ENCODE data around the gene NRM.
"Not testable (repeated sequence)": the region's sequence is repeated elsewhere in the genome, so short reads cannot be mapped to it uniquely, and the experiment has no call there.

The NRM gene, protein sequence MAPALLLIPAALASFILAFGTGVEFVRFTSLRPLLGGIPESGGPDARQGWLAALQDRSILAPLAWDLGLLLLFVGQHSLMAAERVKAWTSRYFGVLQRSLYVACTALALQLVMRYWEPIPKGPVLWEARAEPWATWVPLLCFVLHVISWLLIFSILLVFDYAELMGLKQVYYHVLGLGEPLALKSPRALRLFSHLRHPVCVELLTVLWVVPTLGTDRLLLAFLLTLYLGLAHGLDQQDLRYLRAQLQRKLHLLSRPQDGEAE

DNA sequence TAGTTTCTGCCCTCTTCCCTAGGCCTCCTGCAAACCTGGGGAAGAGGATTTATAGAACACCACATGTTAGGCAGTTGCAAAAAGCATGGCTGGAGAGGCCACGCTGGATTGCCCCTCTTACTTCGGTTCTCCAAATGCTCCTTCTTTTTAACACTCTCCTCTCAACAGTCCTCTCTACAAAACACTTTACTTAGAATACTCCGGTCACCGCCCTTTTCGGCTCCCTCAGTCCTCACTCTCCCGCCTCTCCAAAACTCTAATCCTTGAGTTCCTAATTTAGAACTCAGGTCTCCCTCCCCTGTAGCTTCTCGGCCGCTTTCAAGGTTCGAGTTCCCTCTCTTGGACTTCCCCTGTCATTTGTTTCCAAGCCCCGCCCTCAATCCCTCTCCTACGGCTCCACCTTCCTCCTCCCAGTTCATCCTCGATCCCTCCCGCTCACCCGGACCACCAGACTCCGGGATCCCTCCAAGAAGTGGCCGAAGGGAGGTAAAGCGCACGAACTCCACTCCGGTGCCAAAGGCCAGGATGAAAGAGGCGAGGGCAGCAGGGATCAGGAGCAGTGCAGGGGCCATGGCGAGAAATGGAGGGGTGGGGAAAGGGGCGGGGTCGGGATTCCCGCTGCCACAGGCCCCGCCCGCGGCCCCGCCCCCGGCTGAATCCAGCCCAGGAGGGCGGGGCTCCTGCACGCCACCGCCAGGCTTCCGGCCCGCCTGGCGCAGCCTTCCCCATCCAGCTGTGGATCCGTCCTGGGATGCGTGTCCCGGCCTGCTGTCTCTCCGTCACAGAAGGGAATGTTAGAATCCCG is at the start of gene NRM:
Gene NRM, minus strand, starts transcription at position 582 of the 805 bp plus-strand sequence. Its CDS starts 10 bp downstream, at position 572.
- DNase-seq = peak; percentile 87

DNA sequence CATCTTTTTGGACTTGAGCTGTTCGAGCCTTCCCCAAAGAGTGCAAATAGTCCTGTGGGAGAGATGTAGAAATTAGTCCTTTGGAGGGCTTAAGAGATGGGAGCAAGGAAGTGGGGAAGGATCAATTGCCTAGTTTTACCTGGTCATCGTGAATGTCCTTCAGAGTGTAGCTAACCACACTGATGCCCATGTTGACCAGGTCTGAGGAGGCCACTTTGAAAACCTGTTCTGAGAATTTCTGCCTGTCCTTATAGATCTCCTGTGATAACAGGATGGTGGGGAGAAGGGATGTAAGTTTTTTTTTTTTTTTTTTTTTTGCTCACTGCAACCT is 49.7 kb upstream of the NRM start:
- DNase-seq = no peak

DNA sequence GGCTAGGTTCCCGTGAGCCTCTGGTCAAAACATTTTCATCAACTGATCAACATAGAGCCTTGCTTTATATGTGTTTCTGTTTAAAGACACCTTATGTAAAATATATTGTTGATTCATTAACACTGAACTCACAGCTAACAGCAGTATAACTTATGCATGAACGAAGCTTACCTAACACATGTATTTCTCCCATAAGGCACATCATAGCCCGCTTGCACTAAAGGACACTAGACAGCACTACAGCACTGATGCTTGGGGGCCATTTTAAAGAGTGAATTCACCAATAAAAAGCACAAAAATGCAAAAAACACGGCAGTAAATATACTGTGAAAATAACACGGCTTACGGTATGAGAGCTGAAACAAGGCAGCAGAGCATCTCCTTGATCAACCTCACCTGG is 47.7 kb upstream of the NRM start:
- no peak for DNase-seq

DNA sequence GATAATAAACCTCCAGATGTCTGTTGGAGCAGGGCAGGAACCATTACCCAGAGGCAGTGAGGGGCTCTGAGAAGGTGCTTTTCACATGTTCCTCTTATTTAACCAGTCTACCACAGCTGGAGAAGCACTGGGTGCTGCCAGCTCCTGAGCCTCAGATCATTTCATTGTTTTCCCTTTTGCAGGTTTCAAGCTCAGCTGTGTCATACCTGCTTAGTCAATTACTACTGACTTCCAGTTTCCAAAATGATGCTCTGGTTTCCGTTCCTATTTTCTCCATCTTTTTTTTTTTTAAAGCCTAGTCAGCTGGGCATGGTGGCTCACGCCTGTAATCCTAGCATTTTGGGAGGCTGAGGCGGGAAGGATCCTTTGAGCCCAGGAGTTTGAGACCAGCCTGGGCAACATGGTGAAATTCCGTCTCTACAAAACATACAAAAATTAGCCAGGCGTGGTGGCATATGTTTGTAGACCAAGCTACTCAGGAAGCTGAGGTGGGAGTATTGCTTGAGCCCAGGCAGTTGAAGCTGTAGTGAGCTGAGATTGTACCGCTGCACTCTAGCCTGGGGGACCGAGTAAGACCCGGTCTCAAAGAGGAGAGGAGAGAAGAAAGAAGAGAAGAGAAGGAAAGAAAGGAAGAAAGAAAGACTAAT is 45.0 kb upstream of the NRM start:
- DNase-seq = no peak

DNA sequence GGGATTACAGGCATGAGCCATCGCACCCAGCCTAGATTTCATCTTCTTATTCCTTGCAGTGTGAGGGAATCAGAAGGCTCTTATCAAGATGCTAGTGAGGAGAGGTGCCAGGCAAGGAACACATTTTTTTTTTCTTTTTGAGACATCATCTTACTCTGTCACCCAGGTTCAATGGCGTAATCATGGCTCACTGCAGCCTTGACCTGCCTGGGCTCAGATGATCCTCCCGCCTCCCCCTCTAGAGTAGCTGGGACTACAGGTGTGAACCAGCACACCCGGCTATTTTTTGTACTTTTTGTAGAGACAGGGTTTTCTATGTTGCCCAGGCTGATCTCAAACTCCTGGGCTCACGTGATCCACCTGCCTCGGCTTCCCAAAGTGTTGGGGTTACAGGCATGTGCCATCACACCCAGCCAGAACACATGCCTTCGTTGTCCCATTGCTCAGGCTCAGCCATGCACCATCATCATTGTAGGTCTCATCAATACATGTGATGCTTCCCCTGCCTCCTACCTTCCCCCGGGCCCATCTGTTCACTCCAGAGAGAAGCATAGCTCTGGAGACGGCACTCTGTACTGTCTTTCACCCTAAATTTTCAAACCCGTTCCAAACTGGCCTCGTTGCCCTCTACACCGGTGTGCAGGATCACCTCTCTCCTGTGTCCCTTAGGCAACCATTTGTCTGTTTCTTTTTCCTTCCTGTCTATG is 41.6 kb upstream of the NRM start:
- DNase-seq = no peak

DNA sequence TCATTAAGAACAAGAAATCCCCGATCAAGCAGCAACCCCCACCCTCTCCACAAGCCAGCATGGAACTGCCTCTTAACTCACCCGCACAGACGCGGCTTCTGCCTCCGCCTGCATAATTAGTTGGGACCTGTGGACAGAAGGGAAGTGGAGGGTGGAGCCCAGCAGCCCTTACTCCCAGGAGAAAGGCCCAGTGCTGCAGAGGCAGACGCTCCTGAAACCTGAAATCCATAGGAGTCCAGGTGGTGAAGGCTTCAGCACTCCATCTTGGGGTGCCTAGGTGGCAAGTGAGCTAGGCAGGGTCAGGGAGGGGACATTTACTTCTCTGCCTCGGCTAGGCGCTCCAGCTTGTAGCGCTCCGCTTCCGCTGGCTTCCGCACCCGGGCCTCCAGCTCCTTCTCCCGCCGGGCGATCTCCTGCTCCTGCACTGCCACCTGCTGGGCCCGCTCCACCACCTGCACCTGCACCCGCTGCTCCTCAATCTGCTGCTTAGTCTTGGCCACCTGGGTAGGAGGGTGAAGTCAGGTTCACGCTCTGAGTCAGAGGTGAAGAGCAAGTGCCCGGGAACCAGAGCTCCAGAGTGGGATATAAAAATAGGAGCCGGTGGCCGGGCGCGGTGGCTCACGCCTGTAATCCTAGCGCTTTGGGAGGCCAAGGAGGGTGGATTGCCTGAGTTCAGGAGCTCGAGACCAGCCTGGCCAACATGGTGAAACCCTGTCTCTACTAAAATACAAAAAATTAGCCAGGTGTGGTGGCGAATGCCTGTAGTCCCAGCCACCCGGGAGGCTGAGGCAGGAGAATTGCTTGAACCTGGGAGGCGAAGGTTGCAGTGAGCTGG is 40.0 kb upstream of the NRM start:
- DNase-seq = peak; percentile 92

DNA sequence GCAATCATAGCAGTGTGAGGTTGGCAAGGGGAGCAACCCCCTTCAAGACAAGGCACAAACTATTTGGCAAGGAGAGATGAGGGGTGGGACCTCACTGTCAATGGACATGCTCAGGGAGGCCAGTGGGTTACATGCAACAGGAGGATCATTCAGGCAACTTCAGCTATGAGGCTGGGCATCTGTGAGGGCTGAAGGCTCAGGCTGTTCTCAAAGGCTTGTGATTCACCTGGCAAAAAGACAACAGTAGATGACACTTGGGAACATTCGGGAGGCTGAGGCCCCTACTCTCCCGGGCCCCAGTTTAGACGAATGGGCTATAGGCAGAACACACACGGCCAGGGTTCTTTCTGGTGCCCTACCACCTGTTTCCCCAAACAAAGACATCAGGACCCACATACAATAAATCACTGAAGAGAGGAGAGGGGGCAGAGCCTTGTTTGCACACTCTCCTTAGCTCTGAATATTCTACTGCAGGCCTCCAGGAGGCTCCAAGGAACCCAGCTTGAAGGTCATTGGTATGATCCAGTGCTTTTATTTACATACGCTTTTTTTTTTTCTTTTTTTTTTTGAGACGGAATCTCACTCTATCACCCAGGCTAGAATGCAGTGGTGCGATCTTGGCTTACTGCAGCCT is 37.3 kb upstream of the NRM start:
- DNase-seq = no peak

DNA sequence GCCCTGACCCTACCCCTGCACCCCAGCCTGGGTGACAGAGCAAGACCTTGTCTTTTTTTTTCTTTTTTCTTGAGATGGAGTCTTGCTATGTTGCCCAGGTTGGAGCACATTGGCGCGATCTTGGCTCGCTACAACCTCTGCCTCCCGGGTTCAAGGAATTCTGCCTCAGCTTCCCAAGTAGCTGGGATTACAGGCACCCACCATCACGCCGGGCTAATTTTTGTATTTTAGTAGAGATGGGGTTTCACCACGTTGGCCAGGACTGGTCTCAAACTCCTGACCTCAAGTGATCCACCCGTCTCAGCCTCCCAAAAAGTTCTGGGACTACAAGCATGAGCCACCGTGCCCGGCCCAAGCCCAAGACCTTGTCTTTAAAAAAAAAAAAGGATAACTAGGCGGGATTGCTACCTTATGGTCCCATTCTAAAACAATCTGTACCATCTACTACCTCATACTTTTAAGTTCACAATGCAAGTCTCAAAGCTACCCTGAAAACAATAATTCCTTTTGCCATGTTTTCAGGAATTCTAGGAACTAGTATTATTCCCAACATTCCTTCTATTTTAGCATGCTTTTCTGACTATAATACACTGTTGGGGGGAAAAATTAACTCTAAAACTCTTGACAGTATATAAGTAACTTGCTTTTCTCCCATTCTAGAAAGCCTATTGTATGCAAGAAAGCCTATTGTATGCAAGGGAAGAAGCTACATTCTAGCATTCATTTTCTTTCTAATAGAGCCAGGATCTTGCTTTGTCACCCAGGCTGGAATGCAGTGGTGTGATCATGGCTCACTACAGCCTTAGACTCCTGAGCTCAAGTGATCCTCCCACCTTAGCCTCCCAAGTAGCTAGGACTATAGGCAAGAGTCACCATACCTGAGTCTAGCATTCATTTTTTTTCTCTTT is 36.0 kb upstream of the NRM start:
- DNase-seq = no peak

DNA sequence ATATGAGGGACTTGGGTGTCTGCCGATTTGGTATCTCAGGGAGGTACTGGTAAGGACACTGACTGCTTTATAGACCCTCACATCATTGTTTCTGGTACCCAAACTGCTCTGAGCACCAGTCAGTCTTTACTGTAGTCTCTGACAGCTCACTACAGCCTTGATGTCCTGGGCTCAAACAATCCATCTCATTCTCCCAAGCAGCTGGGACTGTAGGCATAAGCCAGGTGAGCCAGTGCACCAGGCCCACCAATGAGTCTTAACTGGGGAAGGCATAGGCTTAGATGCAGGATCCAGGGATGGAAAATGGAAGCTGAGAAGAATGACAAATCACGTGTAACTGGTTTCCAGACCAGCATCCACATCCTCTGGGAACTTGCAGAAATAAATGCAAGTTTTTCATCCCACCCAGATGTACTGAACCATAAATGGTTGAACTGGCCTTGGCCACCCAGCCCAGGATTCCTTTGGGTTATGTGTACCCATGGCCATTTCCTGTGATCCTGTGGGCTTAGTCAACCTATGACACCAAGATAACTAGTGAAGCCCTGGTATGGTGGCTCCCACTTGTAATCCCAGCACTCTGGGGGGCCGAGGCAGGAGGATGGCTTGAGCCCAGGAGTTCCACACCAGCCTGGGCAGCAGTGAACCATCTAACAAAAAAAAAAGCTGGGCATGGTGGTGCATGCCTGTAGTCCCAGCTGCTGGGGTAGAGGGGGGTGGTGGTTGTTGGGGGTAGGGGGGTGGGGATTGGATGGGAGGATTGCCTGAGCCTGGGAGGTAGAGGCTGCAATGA is 35.1 kb upstream of the NRM start:
- DNase-seq = no peak

DNA sequence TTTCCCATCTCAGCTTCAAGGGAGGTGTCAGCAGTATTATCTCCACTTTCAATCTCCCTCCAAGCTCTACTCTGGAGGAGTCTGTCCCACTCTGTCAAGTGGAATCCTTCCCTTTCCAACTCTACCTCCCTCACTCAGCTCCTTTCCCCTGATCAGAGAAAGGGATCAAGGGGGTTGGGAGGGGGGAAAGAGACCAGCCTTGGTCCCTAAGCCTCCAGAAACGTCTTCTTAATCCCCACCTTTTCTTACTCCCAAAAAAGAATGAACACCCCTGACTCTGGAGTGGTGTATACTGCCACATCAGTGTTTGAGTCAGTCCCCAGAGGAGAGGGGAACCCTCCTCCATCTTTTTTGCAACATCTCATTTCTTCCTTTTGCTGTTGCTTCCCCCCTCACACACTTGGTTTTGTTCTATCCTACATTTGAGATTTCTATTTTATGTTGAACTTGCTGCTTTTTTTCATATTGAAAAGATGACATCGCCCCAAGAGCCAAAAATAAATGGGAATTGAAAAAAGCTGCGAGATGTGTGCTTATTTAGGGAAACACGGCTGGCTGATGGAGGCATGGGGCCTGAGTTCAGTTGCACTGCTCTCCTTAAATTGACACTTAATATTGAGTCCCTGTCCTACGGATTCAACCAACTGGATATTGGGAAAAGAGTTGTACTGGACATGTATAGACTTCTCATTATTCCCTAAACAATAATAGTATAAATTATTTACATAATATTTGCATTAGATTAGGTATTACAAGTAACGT is 34.3 kb upstream of the NRM start:
- no peak for DNase-seq

DNA sequence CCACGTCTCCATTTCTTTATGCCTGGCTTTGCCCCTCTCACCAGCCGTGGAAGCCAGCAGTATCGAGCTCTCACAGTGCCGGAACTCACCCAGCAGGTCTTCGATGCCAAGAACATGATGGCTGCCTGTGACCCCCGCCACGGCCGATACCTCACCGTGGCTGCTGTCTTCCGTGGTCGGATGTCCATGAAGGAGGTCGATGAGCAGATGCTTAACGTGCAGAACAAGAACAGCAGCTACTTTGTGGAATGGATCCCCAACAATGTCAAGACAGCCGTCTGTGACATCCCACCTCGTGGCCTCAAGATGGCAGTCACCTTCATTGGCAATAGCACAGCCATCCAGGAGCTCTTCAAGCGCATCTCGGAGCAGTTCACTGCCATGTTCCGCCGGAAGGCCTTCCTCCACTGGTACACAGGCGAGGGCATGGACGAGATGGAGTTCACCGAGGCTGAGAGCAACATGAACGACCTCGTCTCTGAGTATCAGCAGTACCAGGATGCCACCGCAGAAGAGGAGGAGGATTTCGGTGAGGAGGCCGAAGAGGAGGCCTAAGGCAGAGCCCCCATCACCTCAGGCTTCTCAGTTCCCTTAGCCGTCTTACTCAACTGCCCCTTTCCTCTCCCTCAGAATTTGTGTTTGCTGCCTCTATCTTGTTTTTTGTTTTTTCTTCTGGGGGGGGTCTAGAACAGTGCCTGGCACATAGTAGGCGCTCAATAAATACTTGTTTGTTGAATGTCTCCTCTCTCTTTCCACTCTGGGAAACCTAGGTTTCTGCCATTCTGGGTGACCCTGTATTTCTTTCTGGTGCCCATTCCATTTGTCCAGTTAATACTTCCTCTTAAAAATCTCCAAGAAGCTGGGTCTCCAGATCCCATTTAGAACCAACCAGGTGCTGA is 33.3 kb upstream of the NRM start:
- not testable (repeated sequence) for DNase-seq

DNA sequence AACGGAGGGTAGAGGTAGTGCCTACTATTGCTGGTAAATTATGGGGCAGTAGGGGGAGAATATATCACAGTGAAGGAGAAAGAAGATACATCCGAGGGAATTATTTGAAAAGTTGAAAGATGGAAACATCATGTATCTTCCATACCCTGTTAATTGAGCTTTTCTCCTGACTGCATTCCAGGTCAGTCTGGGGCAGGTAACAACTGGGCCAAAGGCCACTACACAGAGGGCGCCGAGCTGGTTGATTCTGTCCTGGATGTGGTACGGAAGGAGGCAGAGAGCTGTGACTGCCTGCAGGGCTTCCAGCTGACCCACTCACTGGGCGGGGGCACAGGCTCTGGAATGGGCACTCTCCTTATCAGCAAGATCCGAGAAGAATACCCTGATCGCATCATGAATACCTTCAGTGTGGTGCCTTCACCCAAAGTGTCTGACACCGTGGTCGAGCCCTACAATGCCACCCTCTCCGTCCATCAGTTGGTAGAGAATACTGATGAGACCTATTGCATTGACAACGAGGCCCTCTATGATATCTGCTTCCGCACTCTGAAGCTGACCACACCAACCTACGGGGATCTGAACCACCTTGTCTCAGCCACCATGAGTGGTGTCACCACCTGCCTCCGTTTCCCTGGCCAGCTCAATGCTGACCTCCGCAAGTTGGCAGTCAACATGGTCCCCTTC is 32.5 kb upstream of the NRM start:
- DNase-seq = not testable (repeated sequence)

DNA sequence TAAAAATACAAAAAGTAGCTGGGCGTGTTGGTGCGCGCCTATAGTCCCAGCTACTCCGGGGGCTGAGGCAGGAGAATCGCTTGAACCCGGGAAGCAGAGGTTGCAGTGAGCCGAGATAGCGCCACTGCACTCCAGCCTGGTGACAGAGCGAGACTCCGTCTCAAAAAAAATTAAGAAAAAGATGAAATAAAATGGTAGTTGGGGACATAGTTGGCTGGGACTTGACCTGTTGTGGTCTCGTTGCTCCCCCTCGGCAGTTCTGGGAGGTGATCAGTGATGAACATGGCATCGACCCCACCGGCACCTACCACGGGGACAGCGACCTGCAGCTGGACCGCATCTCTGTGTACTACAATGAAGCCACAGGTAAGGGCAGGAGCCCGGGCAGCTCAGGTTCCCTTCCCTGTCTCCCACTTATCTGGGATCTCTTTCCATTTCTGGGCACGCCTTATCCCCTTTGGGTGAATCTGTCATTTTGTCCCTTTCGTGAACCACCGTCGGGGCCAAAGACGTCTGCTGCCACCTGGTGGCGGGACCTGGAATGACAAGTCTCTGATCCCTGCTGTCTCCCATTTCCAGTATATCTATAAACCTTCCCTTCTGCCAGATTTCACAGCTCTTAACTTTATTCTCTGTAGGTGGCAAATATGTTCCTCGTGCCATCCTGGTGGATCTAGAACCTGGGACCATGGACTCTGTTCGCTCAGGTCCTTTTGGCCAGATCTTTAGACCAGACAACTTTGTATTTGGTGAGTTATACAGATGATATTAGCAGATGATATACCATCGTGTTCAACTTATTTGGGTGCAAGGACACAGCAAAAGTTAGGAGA is 31.7 kb upstream of the NRM start:
- peak; percentile 68 for DNase-seq

DNA sequence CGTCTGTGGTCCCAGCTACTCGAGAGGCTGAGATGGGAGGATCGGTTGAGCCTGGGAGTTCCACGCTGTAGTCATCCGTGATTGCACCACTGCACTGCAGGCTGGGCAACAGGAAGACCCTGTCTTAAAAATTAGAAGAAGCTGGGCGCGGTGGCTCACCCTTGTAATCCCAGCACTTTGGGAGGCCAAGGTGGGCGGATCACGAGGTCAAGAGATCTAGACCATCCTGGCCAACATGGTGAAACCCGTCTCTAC is 31.2 kb upstream of the NRM start:
- not testable (repeated sequence) for DNase-seq

DNA sequence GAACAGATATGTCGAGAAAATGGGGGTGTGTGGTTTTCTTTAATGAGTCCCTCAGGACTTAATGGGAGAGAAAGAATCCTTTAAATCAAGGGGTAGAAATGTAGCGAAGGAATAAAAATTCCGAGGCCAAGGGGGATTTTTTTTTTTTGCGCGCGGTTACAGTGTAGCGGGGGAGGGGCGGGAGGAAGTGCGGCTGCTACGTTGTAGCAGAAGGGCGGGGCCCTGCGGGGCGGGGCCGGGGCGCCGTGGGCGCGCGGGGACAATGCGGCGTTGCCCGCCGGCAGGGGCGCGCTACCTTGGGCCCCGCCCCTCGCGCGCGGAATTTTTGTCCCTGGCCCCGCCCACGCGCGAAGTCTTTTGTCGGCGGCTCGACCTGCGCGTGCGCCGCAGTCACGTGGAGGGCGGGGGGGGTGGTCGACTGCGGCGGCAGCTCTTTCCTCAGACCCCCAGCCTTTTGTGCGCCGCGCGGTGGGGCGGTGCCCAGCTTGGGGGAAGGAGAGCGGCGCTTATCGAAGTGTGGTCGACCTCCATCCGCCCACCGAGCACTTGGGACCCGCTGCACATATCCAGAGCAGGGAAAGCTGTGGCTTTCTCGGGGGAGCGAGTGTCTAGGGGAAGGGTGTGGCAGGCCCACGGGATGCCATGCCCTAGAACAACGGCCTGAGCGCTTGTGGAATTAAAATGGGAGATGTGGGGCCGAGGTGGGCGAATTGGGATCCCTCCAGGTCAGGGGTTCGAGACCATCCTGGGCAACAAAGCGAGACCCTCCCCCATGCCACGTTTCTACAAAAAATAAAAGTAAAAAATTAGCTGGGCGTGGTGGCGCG is 30.6 kb upstream of the NRM start:
- DNase-seq = peak; percentile 90

DNA sequence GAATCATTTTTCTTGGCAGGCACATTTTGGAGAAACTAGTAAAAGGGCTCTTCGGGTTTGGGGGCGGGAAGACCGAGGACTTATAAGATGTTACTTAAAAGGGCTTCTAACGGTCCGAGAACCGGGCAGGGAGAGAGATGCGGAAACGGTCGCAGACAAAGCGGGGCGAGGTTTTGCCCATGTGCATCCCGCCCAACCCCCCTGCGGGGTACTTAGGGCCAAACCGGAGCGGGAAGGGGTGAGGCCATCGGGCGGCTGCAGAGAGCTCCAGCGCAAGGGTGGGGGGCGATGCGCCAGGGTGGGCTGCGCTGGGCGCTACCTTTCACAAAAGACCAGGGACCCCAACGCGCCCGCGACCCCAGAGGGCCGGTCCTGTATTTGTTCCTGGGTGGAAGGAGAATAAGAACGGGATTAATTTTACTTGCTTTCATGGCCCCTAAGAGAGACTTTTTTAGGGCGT is 30.0 kb upstream of the NRM start:
- DNase-seq = peak; percentile 49

All from NCI-H510A treated with DMSO at 0.1 percent for 48 hours (cell line).